RWPE1 (cell line): ENCODE data around the gene TMEM209.
"Not testable (repeated sequence)": the region's sequence is repeated elsewhere in the genome, so short reads cannot be mapped to it uniquely, and the experiment has no call there.

Experiments
- CTCF ChIA-PET: fragments of 350-600 bp; sonication (Branson Sonifier 250); formaldehyde crosslinking; extraction: SDS; loops from one replicate; lab custom pipeline; 2021; lab: Yijun Ruan, JAX
- POLR2A ChIA-PET: fragments of 400-600 bp; formaldehyde crosslinking; extraction: SDS; loops from one replicate; lab custom pipeline; 2020; ENCODE audit warnings: antibody characterized with exemption; ENCODE audit not compliant: low non-redundant PET; lab: Yijun Ruan, JAX
- DNase-seq: peaks from one replicate; pipeline ENCODE4 v3.0.0; 2012; ENCODE audit warnings: low spot score
- H3K27ac ChIP-seq: fragments of 450-650 bp; 2 replicates; pipeline ENCODE4 v1.5.1; 2017
- CTCF ChIP-seq: fragments of 450-650 bp; conservative IDR thresholded peaks from 2 replicates; pipeline ENCODE4 v1.5.1; 2017; ENCODE audit warnings: low read depth, mild to moderate bottlenecking

TMEM209 gene

GRCh38 chr7:130205084-130205947, at the start of gene TMEM209:
TSS of gene TMEM209 (minus strand) at chr7:130205406. CDS start at chr7:130205375, 31 bp downstream.
- ChIA-PET POLR2A (interaction anchor here (0.6 to 0.7 kb wide), 3 partner anchors 15 to 219 kb away, joined by 3 read pairs; no protein-coding TSS in a partner anchor), CTCF (no interaction called here)

GRCh38 chr7:130254555-130254954, 49.3 kb upstream of the TMEM209 start:
- ChIA-PET CTCF (no interaction called here), POLR2A (no interaction called here)
- H3K27ac ChIP-seq, result no peak overlapping the region
- no peak for DNase-seq
- TF ChIP-seq CTCF, result no peak

More at GRCh38 chr7:130205084-130205947, at the start of gene TMEM209:
- TF ChIP-seq CTCF, result no peak
- peak within 1 kb of the TSS; percentile 92 for H3K27ac ChIP-seq
- DNase-seq, result peak; percentile 90

- DNase-seq, CTCF ChIA-PET, H3K27ac ChIP-seq, POLR2A ChIA-PET: not testable (repeated sequence)
Measured at GRCh38 chr7:130249626-130250025, 44.4 kb upstream of the TMEM209 start.

GRCh38 chr7:130248842-130249241, 43.6 kb upstream of the TMEM209 start:
- H3K27ac ChIP-seq, CTCF ChIA-PET, DNase-seq, POLR2A ChIA-PET: not testable (repeated sequence)

GRCh38 chr7:130246491-130246890, 41.3 kb upstream of the TMEM209 start:
- CTCF ChIA-PET, POLR2A ChIA-PET, DNase-seq, H3K27ac ChIP-seq: not testable (repeated sequence)

- POLR2A ChIA-PET, H3K27ac ChIP-seq, DNase-seq: not testable (repeated sequence)
- CTCF ChIA-PET, result interaction anchor here (0.6 to 0.7 kb wide), 4 partner anchors 119 to 1582 kb away, joined by 3 to 4 read pairs (median 4); no protein-coding TSS in a partner anchor
Measured at GRCh38 chr7:130243486-130243885, 38.3 kb upstream of the TMEM209 start.

- ChIA-PET POLR2A (no interaction called here), CTCF (no interaction called here)
- peak; percentile 46 for DNase-seq
- TF ChIP-seq CTCF, result peak; percentile 81
- no peak overlapping the region for H3K27ac ChIP-seq
Measured at GRCh38 chr7:130242198-130243014, 37.2 kb upstream of the TMEM209 start.

- POLR2A ChIA-PET, result no interaction called here
Measured at GRCh38 chr7:130240240-130240639, 35.0 kb upstream of the TMEM209 start.

GRCh38 chr7:130236361-130236760, 31.2 kb upstream of the TMEM209 start:
- H3K27ac ChIP-seq, CTCF ChIA-PET, POLR2A ChIA-PET, DNase-seq: not testable (repeated sequence)

More at GRCh38 chr7:130240240-130240639, 35.0 kb upstream of the TMEM209 start:
- no peak overlapping the region for H3K27ac ChIP-seq
- DNase-seq, result no peak
- CTCF ChIA-PET, result interaction anchor here (0.5 kb wide), 1 partner anchor 1569 kb away, joined by 3 read pairs; no protein-coding TSS in a partner anchor
- no peak for TF ChIP-seq CTCF
